ENCODE results near the gene PER3. TPM values are rescaled to one million over a fixed set of nuclear protein-coding genes. Genes with fewer than 3 reads are reported as not detected.

PER3 gene
- total and polyA plus RNA-seq, 2 of the 8 experiments (the other 6 are each of a cell fraction or from before 2014, with no cell fraction given) = 8.3 to 9.3 TPM

DNA sequence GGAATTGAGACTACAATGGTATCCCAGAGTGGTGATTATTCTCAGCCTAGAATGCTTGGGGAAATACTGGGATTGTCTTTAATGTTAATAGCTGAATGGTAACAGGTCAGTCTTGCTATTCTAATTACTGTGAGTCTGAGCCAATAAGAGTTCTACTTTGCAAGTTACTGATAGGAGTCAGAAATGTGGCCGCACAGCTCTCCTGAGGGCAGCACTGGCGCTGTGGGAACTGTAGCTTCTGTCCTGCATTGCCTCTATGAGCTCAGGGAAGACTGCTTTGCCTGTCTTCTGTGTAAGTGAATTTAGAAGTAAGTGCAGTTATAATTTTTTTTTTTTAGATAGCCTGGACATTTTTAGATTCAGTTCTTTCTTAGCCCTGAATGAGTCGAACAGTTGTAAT is 23.0 kb upstream of the PER3 start:
- H3K27ac ChIP-seq (ENCODE audit: low read depth, low read length) = no peak overlapping the region
- H4K8ac ChIP-seq (ENCODE audit: extremely low read depth, insufficient read depth, low read length) = no peak overlapping the region
- H3K4me2 ChIP-seq (ENCODE audit: insufficient read depth in 1 of 2, low read depth in 2 of 2, low read length in 2 of 2) = no peak overlapping the region
- no peaks in the 10 kb centered on the region for H3K9me3 ChIP-seq (ENCODE audit: insufficient read depth in 2 of 2, low read depth in 1 of 2, low read length in 1 of 2)
- H2BK5ac ChIP-seq (ENCODE audit: low read depth, low read length) = no peak overlapping the region
- H3K4me1 ChIP-seq (replicated peaks in 1 of 4; ENCODE audit: control insufficient read depth in 3 of 4, insufficient read depth in 4 of 4, low read length in 3 of 4) = no peaks in the 10 kb centered on the region
- no peak overlapping the region for H2BK120ac ChIP-seq (replicated peaks; ENCODE audit: low read depth, low read length)
- ChIA-PET POLR2A (ENCODE audit: partially characterized antibody) (interaction anchor here (2.2 kb wide), 1 partner anchor 8 kb away, joined by 7 read pairs; no protein-coding TSS in a partner anchor), CTCF (ENCODE audit: partially characterized antibody) (interaction anchor here (0.6 to 2.1 kb wide), 7 partner anchors 8 to 407 kb away, joined by 3 to 29 read pairs (median 3); no protein-coding TSS in a partner anchor)
- no peak overlapping the region for H3K56ac ChIP-seq (replicated peaks; ENCODE audit: insufficient read length, low read depth, low read length)
- H3K14ac ChIP-seq (ENCODE audit: insufficient read length) = no peak overlapping the region
- no peak overlapping the region for H2BK20ac ChIP-seq (ENCODE audit: low read length)
- H4K20me1 ChIP-seq (replicated peaks in 1 of 2; ENCODE audit: control insufficient read depth in 1 of 2, insufficient read depth in 2 of 2, low read length in 2 of 2) = peaks cover 0 to 1% of the 10 kb centered on the region in 2 experiments
- no peak overlapping the region for H2AK5ac ChIP-seq (ENCODE audit: low read depth, low read length)
- no peak overlapping the region for H2BK15ac ChIP-seq (ENCODE audit: low read length)
- no peak for TF ChIP-seq KDM5A (IDR thresholded peaks at IDR 0.05; ENCODE audit: low read length)
- no peak for TF ChIP-seq RNF2 (IDR thresholded peaks at IDR 0.05; ENCODE audit: borderline replicate concordance, low read depth, low read length, missing control alignments, poor library complexity, severe bottlenecking)
- no peak for TF ChIP-seq BACH1 (IDR thresholded peaks at IDR 0.05; ENCODE audit: low read length)
- no peak for TF ChIP-seq FOSL1 (IDR thresholded peaks at IDR 0.05; ENCODE audit: insufficient read depth, low read depth, low read length)
- TF ChIP-seq, protein P1, sequence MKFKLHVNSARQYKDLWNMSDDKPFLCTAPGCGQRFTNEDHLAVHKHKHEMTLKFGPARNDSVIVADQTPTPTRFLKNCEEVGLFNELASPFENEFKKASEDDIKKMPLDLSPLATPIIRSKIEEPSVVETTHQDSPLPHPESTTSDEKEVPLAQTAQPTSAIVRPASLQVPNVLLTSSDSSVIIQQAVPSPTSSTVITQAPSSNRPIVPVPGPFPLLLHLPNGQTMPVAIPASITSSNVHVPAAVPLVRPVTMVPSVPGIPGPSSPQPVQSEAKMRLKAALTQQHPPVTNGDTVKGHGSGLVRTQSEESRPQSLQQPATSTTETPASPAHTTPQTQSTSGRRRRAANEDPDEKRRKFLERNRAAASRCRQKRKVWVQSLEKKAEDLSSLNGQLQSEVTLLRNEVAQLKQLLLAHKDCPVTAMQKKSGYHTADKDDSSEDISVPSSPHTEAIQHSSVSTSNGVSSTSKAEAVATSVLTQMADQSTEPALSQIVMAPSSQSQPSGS (IDR thresholded peaks at IDR 0.05; ENCODE audit: low read length) = no peak
- TF ChIP-seq KDM1A (IDR thresholded peaks at IDR 0.05; ENCODE audit: borderline replicate concordance, low read length) = no peak
- H3K4ac ChIP-seq (replicated peaks; ENCODE audit: insufficient read length, low read depth, low read length) = no peak overlapping the region
- no peak overlapping the region for H3K9ac ChIP-seq (replicated peaks in 1 of 4; ENCODE audit: extremely low read depth in 1 of 4, low read depth in 3 of 4, low read length in 3 of 4)
- H3K23me2 ChIP-seq (ENCODE audit: low read depth, low read length) = no peaks in the 10 kb centered on the region
- no peak overlapping the region for H2AFZ ChIP-seq (ENCODE audit: low read length)
- H3K23ac ChIP-seq (ENCODE audit: insufficient read length) = no peak overlapping the region
- H3K4me3 ChIP-seq (ENCODE audit: extremely low read depth in 1 of 4, insufficient read depth in 2 of 4, low read depth in 3 of 4, low read length in 4 of 4) = no peak overlapping the region
- no peaks in the 10 kb centered on the region for H3K79me1 ChIP-seq (ENCODE audit: low read depth, low read length)
- H4K91ac ChIP-seq (replicated peaks; ENCODE audit: insufficient read length, low read length) = no peak overlapping the region
- 71% methylated on average over 3 of the region's 3 CpGs; no CpG with 5 or more reads in 1 of the 2 experiments for WGBS, 2 experiments (ENCODE audit: extremely low coverage in 1 of 2, insufficient coverage in 1 of 2, insufficient read length in 1 of 2, insufficient replicate concordance in 2 of 2, low coverage in 1 of 2, low lambda C conversion rate in 2 of 2, missing lambda C conversion rate in 1 of 2)
- no peak overlapping the region for H2BK12ac ChIP-seq (ENCODE audit: low read depth, low read length)
- no peaks in the 10 kb centered on the region for H3K27me3 ChIP-seq (replicated peaks in 1 of 4; ENCODE audit: control insufficient read depth in 3 of 4, extremely low read depth in 1 of 4, insufficient read depth in 3 of 4, low read length in 3 of 4)
- no peaks in the 10 kb centered on the region for H3K36me3 ChIP-seq (ENCODE audit: control insufficient read depth in 2 of 4, insufficient read depth in 4 of 4, low read length in 3 of 4)
- DNase-seq (ENCODE audit: low read depth in 1 of 2, low spot score in 2 of 2) = no peak
- no peak overlapping the region for H3K18ac ChIP-seq (ENCODE audit: extremely low read depth, low read length)
- FAIRE-seq = no peak
- no peak overlapping the region for H4K5ac ChIP-seq (ENCODE audit: insufficient read length, low read depth, low read length)
- H3K79me2 ChIP-seq (ENCODE audit: control insufficient read depth in 1 of 2, insufficient read depth in 2 of 2, low read length in 2 of 2) = no peaks in the 10 kb centered on the region

Data from H1 (cell line).